DOHH2 (cell line): Measurements from ENCODE around the gene POLRMT.
"Not testable (repeated sequence)": the region's sequence is repeated elsewhere in the genome, so short reads cannot be mapped to it uniquely, and the experiment has no call there.

ENCODE experiments used
- H3F3A ChIP-seq: fragments of 200-600 bp; sonication (generic), shearing (Covaris generic); 2 replicates; pipeline ENCODE4 v1.6.0; 2016; ENCODE audit warnings: antibody characterized with exemption, mild to moderate bottlenecking; ENCODE audit not compliant: control insufficient read depth, insufficient read depth
- H3K27ac ChIP-seq: fragments of 200-600 bp; sonication (generic); 2 replicates; pipeline ENCODE4 v1.5.1; 2014; ENCODE audit warnings: low read depth, mild to moderate bottlenecking, low read length, moderate library complexity
- H3K27me3 ChIP-seq: fragments of 200-600 bp; sonication (generic); 2 replicates; pipeline ENCODE4 v1.6.1; 2014; ENCODE audit warnings: mild to moderate bottlenecking, low read length, mixed read lengths; ENCODE audit not compliant: control insufficient read depth
- H3K36me3 ChIP-seq: fragments of 200-600 bp; sonication (generic); 2 replicates; pipeline ENCODE4 v1.6.1; 2014; ENCODE audit warnings: mild to moderate bottlenecking, low read length, moderate library complexity, mixed read lengths; ENCODE audit not compliant: control insufficient read depth
- H3K4me1 ChIP-seq: fragments of 200-600 bp; sonication (generic); 2 replicates; pipeline ENCODE4 v1.6.1; 2014; ENCODE audit warnings: mild to moderate bottlenecking, low read length, mixed read lengths; ENCODE audit not compliant: control insufficient read depth
- H3K4me2 ChIP-seq: fragments of 200-600 bp; sonication (generic); 2 replicates; pipeline ENCODE4 v1.6.0; 2014; ENCODE audit warnings: mild to moderate bottlenecking, low read length, moderate library complexity
- H3K4me3 ChIP-seq: fragments of 200-600 bp; sonication (generic); 2 replicates; pipeline ENCODE4 v1.5.1; 2014; ENCODE audit warnings: mild to moderate bottlenecking, low read length, mixed read lengths
- H3K79me2 ChIP-seq: fragments of 200-600 bp; sonication (generic); 2 replicates; pipeline ENCODE4 v1.6.1; 2014; ENCODE audit warnings: mild to moderate bottlenecking, low read length, mixed read lengths; ENCODE audit not compliant: control insufficient read depth
- H3K9me2 ChIP-seq: fragments of 200-600 bp; sonication (generic); replicated peaks from 2 replicates; pipeline ENCODE4 v1.6.1; 2014; ENCODE audit warnings: mild to moderate bottlenecking, low read length, mixed read lengths; ENCODE audit not compliant: control insufficient read depth
- H3K9me3 ChIP-seq: fragments of 200-600 bp; sonication (generic); 2 replicates; pipeline ENCODE4 v1.6.1; 2014; ENCODE audit warnings: antibody characterized with exemption, low read length, mixed read lengths; ENCODE audit not compliant: control insufficient read depth, insufficient read depth
- H4K20me1 ChIP-seq: fragments of 200-600 bp; sonication (generic); 2 replicates; pipeline ENCODE4 v1.6.0; 2014; ENCODE audit warnings: low read depth, mild to moderate bottlenecking, antibody characterized with exemption, low read length, moderate library complexity; ENCODE audit not compliant: control insufficient read depth, insufficient read depth
- CTCF ChIP-seq: fragments of 200-600 bp; sonication (generic); IDR thresholded peaks from one replicate; pipeline ENCODE4 v1.5.1; 2014; ENCODE audit warnings: antibody characterized with exemption, mild to moderate bottlenecking, low read depth, low read length; ENCODE audit not compliant: poor library complexity, severe bottlenecking
- EZH2phosphoT487 ChIP-seq: fragments of 200-600 bp; sonication (generic); IDR thresholded peaks from 2 replicates; pipeline ENCODE4 v1.6.1; 2017; ENCODE audit warnings: borderline replicate concordance, mild to moderate bottlenecking, antibody characterized with exemption, low read length, moderate library complexity, mixed read lengths

Gene POLRMT

GRCh38 chr19:623175-623916 lies 10.0 kb downstream of the POLRMT start:
- no peak for TF ChIP-seq CTCF
- TF ChIP-seq EZH2phosphoT487: no peak
- Histone ChIP-seq H3K36me3 (peaks cover 47% of the 10 kb centered on the region), H3F3A (no peaks in the 10 kb centered on the region)

GRCh38 chr19:622666-623065 lies 10.7 kb downstream of the POLRMT start:
- H3K9me3 ChIP-seq: no peaks in the 10 kb centered on the region
- no peaks in the 10 kb centered on the region for H3K9me2 ChIP-seq
- H3K27ac ChIP-seq: no peak overlapping the region
- H3K79me2 ChIP-seq: peaks cover 5% of the 10 kb centered on the region
- peaks cover 45% of the 10 kb centered on the region for H3K36me3 ChIP-seq
- H3K4me2 ChIP-seq: no peak overlapping the region
- no peak overlapping the region for H3K4me3 ChIP-seq
- H3K4me1 ChIP-seq: no peaks in the 10 kb centered on the region
- no peaks in the 10 kb centered on the region for H3K27me3 ChIP-seq
- no peaks in the 10 kb centered on the region for H3F3A ChIP-seq
- TF ChIP-seq EZH2phosphoT487 (no peak), CTCF (no peak)
- no peaks in the 10 kb centered on the region for H4K20me1 ChIP-seq

More at GRCh38 chr19:623175-623916, 10.0 kb downstream of the POLRMT start:
- Histone ChIP-seq H3K4me1 (no peaks in the 10 kb centered on the region), H3K9me3 (no peaks in the 10 kb centered on the region), H3K4me2 (no peak overlapping the region), H3K27me3 (no peaks in the 10 kb centered on the region), H3K79me2 (peaks cover 11% of the 10 kb centered on the region), H3K9me2 (no peaks in the 10 kb centered on the region), H3K4me3 (no peak overlapping the region), H3K27ac (no peak overlapping the region), H4K20me1 (no peaks in the 10 kb centered on the region)

GRCh38 chr19:621819-622218 lies 11.5 kb downstream of the POLRMT start:
- H3F3A ChIP-seq: no peaks in the 10 kb centered on the region
- H3K27ac ChIP-seq: no peak overlapping the region
- H3K27me3 ChIP-seq: no peaks in the 10 kb centered on the region
- H3K4me3 ChIP-seq: no peak overlapping the region
- TF ChIP-seq EZH2phosphoT487: no peak
- no peak for TF ChIP-seq CTCF
- H3K9me3 ChIP-seq: no peaks in the 10 kb centered on the region
- H3K36me3 ChIP-seq: peaks cover 44% of the 10 kb centered on the region
- no peaks in the 10 kb centered on the region for H3K4me1 ChIP-seq
- no peak overlapping the region for H3K4me2 ChIP-seq
- no peaks in the 10 kb centered on the region for H3K79me2 ChIP-seq
- no peaks in the 10 kb centered on the region for H4K20me1 ChIP-seq
- no peaks in the 10 kb centered on the region for H3K9me2 ChIP-seq

GRCh38 chr19:621191-621590 lies 12.1 kb downstream of the POLRMT start:
- peaks cover 44% of the 10 kb centered on the region for H3K36me3 ChIP-seq
- not testable (repeated sequence) for H3K27me3 ChIP-seq, H4K20me1 ChIP-seq, H3K4me3 ChIP-seq, H3K27ac ChIP-seq, H3K9me2 ChIP-seq, H3K9me3 ChIP-seq, H3K79me2 ChIP-seq, H3K4me2 ChIP-seq, H3K4me1 ChIP-seq, H3F3A ChIP-seq
